RWPE2 (cell line): ENCODE data around the gene NTHL1.

Source experiments
- ATAC-seq: fragments of 200-7000 bp; cut with Tn5 transposase; 3 replicates; pipeline ENCODE4 v1.9.1; 2021; ENCODE audit warnings: low read depth
- DNase-seq: peaks from one replicate; pipeline ENCODE4 v3.0.0-alpha.2; 2020; ENCODE audit warnings: low spot score
- H3K27ac ChIP-seq: fragments of 450-650 bp; 2 replicates; pipeline ENCODE4 v1.5.1; 2017; ENCODE audit warnings: mild to moderate bottlenecking; ENCODE audit not compliant: poor library complexity, severe bottlenecking
- H3K27me3 ChIP-seq: fragments of 250-450 bp; sonication (Bioruptor Pico); 2 replicates; pipeline ENCODE4 v1.5.1; 2021; ENCODE audit warnings: mild to moderate bottlenecking, moderate library complexity; ENCODE audit not compliant: insufficient read depth, poor library complexity, severe bottlenecking
- H3K36me3 ChIP-seq: fragments of 250-450 bp; sonication (Bioruptor Pico); 2 replicates; pipeline ENCODE4 v1.5.1; 2020; ENCODE audit warnings: low read depth, mild to moderate bottlenecking, moderate library complexity
- H3K4me1 ChIP-seq: fragments of 250-450 bp; sonication (Bioruptor Pico); 2 replicates; pipeline ENCODE4 v1.5.1; 2021; ENCODE audit warnings: mild to moderate bottlenecking, moderate library complexity; ENCODE audit not compliant: insufficient read depth, poor library complexity, severe bottlenecking
- H3K4me3 ChIP-seq: fragments of 250-450 bp; sonication (Bioruptor Pico); 2 replicates; pipeline ENCODE4 v1.5.1; 2021; ENCODE audit warnings: mild to moderate bottlenecking, moderate library complexity; ENCODE audit not compliant: severe bottlenecking
- H3K9me3 ChIP-seq: fragments of 250-450 bp; sonication (Bioruptor Pico); 2 replicates; pipeline ENCODE4 v1.5.1; 2021; ENCODE audit warnings: mild to moderate bottlenecking, moderate library complexity; ENCODE audit not compliant: severe bottlenecking
- TF ChIP-seq, protein P1 (sequence below): fragments of 450-650 bp; IDR thresholded peaks from one replicate; pipeline ENCODE4 v1.5.1; 2017; ENCODE audit warnings: mild to moderate bottlenecking, moderate library complexity; ENCODE audit not compliant: poor library complexity, severe bottlenecking

Gene NTHL1

DNA sequence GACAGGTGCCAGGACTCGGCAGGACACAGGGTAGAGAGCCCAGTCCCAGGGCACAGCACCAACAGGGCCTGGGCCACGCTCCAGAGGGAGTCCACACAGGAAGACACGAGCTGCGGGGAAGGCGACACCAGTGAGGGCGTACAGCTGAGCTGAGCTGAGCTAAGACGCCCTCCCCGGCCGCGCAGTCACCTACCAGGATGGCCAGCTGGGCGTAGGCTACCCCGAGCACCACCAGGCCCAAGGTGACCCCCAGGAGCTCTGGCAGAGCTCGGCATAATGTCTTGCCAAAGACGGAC is 42.8 kb upstream of the NTHL1 start:
- no peaks in the 10 kb centered on the region for H3K4me1 ChIP-seq
- ATAC-seq (no peak), DNase-seq (no peak)
- no peaks in the 10 kb centered on the region for H3K9me3 ChIP-seq
- H3K27ac ChIP-seq: no peak overlapping the region
- TF ChIP-seq, protein P1, sequence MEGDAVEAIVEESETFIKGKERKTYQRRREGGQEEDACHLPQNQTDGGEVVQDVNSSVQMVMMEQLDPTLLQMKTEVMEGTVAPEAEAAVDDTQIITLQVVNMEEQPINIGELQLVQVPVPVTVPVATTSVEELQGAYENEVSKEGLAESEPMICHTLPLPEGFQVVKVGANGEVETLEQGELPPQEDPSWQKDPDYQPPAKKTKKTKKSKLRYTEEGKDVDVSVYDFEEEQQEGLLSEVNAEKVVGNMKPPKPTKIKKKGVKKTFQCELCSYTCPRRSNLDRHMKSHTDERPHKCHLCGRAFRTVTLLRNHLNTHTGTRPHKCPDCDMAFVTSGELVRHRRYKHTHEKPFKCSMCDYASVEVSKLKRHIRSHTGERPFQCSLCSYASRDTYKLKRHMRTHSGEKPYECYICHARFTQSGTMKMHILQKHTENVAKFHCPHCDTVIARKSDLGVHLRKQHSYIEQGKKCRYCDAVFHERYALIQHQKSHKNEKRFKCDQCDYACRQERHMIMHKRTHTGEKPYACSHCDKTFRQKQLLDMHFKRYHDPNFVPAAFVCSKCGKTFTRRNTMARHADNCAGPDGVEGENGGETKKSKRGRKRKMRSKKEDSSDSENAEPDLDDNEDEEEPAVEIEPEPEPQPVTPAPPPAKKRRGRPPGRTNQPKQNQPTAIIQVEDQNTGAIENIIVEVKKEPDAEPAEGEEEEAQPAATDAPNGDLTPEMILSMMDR: no peak
- H3K36me3 ChIP-seq: peaks cover 78% of the 10 kb centered on the region
- no peak overlapping the region for H3K4me3 ChIP-seq
- no peaks in the 10 kb centered on the region for H3K27me3 ChIP-seq

DNA sequence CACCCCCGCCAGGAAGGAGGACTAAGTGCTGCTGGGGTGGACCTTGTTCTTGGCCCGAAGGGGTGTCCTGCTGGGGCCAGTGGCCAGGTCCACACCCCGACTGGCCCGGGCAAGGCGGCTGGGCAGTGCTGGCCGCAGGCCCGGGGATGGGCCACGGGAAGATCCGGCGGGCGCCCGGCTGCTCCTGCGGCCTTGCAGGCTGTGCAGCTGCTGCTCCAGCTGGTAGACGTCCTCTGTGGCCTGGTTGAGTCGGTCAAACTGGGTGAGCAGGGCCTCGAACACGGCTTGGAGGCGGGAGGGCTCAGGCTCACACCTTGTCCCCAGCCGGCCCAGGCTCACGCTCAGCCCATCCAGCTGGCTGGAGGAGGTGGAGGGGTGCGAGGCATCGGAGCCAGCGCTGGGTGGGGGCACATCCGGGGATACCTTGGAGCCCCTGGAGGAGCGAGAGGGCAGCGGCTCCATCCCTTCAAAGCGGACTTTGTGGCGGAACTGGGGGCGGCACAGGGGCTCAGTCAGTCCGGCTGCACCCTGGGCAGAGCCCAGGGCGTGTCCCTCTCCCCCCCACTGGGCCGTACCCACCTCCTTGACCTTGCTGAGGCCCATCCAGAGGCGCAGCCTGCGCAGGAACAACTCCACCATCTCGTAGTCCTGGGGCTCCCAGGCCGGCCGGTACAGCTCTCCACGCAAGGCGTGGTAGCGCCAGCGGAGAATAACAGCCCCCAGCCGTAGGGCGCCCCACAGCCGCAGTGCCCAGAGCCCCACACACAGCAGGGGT is 42.3 kb upstream of the NTHL1 start:
- TF ChIP-seq, protein P1: no peak
- ATAC-seq (no peak), DNase-seq (no peak)
- Histone ChIP-seq H3K27ac (no peak overlapping the region), H3K4me1 (no peaks in the 10 kb centered on the region), H3K4me3 (no peak overlapping the region), H3K9me3 (no peaks in the 10 kb centered on the region), H3K27me3 (no peaks in the 10 kb centered on the region), H3K36me3 (peaks cover 73% of the 10 kb centered on the region)

DNA sequence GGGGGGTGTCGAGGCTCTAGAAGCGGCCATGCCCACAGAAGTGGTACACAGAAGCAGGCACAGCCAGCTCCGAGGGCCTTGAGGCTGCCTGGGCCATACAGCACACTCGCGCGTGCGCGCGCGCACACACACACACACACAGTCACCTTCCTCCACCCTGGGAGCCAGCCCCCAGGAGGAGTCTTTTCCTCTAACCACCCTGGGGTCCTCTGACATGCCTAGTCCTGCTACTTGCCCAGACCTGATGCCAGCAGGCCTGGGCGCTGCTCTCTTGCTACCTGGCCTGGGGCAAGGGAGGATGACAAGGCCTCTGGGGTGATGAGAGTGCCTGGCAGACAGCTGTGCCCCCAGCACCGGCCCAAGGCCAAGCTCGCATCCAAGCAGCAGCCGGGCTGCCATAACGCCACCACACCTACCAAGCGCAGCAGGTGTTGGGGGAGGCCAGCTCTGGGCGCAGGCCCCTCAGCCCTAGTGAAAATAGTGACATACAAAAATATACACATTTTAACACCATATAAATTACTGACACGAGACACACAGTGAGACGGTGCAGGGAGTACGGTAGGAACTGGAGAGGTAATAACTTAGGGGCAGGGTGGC is 41.2 kb upstream of the NTHL1 start:
- ATAC-seq: peak; percentile 6; the same call in 1 of the 3 replicates
- Histone ChIP-seq H3K4me1 (no peaks in the 10 kb centered on the region), H3K27me3 (no peaks in the 10 kb centered on the region)

DNA sequence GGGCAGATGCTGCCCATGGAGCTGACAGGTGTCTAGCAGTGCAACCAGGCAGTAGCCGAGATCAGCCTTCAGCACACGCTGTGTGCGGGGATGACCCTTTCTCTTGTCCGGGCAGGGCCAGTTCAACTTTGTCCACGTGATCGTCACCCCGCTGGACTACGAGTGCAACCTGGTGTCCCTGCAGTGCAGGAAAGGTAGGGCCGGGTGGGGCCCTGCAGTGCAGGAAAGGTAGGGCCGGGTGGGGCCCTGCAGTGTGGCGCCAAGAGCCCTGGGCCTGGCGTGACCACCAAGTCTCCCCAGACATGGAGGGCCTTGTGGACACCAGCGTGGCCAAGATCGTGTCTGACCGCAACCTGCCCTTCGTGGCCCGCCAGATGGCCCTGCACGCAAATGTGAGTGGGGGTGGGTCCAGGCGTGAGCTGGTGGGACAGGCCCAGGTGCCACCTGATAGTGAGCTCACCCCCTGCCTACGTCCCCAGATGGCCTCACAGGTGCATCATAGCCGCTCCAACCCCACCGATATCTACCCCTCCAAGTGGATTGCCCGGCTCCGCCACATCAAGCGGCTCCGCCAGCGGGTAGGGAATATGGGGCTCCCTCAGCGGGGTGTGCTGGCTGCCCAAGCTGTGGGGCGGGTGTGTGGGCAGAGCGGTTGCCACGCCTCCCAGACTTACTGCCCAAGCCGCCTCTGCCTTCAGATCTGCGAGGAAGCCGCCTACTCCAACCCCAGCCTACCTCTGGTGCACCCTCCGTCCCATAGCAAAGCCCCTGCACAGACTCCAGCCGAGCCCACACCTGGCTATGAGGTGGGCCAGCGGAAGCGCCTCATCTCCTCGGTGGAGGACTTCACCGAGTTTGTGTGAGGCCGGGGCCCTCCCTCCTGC is 40.4 kb upstream of the NTHL1 start:
- Histone ChIP-seq H3K27me3 (no peaks in the 10 kb centered on the region), H3K4me1 (no peaks in the 10 kb centered on the region), H3K9me3 (no peaks in the 10 kb centered on the region), H3K4me3 (no peak overlapping the region), H3K36me3 (peaks cover 69% of the 10 kb centered on the region), H3K27ac (peak overlapping the region; percentile 9)
- DNase-seq: no peak
- TF ChIP-seq, protein P1: no peak
- ATAC-seq: no peak

More for the DNA sequence above, 41.2 kb upstream of the NTHL1 start:
- TF ChIP-seq, protein P1: no peak
- H3K4me3 ChIP-seq: no peak overlapping the region
- DNase-seq: no peak
- H3K36me3 ChIP-seq: peaks cover 72% of the 10 kb centered on the region
- H3K9me3 ChIP-seq: no peaks in the 10 kb centered on the region
- H3K27ac ChIP-seq: peak overlapping the region; percentile 9
